Tibial nerve (tissue), 4 donors: ENCODE measurements around the gene OXA1L. TPM values are rescaled to one million over a fixed set of nuclear protein-coding genes. Genes with fewer than 3 reads are reported as not detected.

Source experiments
- DNase-seq, 2 donors: peaks; one replicate each; pipeline ENCODE4 v3.0.0-alpha.2; 2019; ENCODE audit warnings: low spot score in 2 of 2
- H3K27ac ChIP-seq, 4 donors: fragments of 200-600 bp; sonication (generic) in 3 of 4; one replicate each; pipeline ENCODE4 v1.5.1; 2017 to 2019; ENCODE audit warnings: mild to moderate bottlenecking in 1 of 4
- H3K27me3 ChIP-seq, 2 donors: fragments of 200-600 bp; sonication (generic) in 1 of 2; one replicate each; pipeline versions ENCODE4 v1.5.1 to v1.6.0; 2017 to 2019
- H3K36me3 ChIP-seq, 3 donors: fragments of 200-600 bp; sonication (generic); one replicate each; pipeline ENCODE4 v1.5.1; 2018 to 2019
- H3K4me1 ChIP-seq, 4 donors: fragments of 200-600 bp; sonication (generic) in 3 of 4; one replicate each; pipeline ENCODE4 v1.5.1; 2017 to 2019
- H3K4me3 ChIP-seq, 4 donors: fragments of 200-600 bp; sonication (generic) in 3 of 4; one replicate each; pipeline ENCODE4 v1.5.1; 2017 to 2019; ENCODE audit warnings: mild to moderate bottlenecking in 1 of 4, moderate library complexity in 1 of 4
- H3K9me3 ChIP-seq, 4 donors: fragments of 200-600 bp; sonication (generic) in 3 of 4; one replicate each; pipeline ENCODE4 v1.5.1; 2017 to 2019
- CTCF ChIP-seq, 5 experiments: fragments of 200-600 bp in 3 of 5; fragments of 450-650 bp in 2 of 5; sonication (generic) in 3 of 5; IDR thresholded peaks; one replicate each; pipeline ENCODE4 v1.5.1; 2016 to 2019; ENCODE audit warnings: antibody characterized with exemption in 5 of 5, mild to moderate bottlenecking in 3 of 5, moderate library complexity in 2 of 5
- EP300 ChIP-seq, 2 donors: sonication (generic); formaldehyde crosslinking; IDR thresholded peaks; one replicate each; pipeline ENCODE4 v1.6.1; 2017; ENCODE audit warnings: antibody characterized with exemption in 2 of 2, mild to moderate bottlenecking in 1 of 2
- POLR2A ChIP-seq, 2 donors: fragments of 450-650 bp; IDR thresholded peaks; one replicate each; pipeline ENCODE4 v1.6.1; 2017; ENCODE audit warnings: antibody characterized with exemption in 2 of 2, mild to moderate bottlenecking in 2 of 2, moderate library complexity in 2 of 2
- WGBS, 2 donors: methylation state at CpG; one replicate each; pipeline ENCODE4 v1.1.5; 2018; 5-methylcytosine and 5-hydroxymethylcytosine counted together
- total RNA-seq, 4 donors: library from RNA; depleted of rRNA; stranded (reverse); fragments of >200 nt; gene quantifications; one replicate each; pipeline ENCODE4 v1.1.0, GENCODE V29; 2016

OXA1L gene
- total RNA-seq, 4 donors from 2014 or later: 65.5 to 79.6 (median 69.6) TPM

- Histone ChIP-seq H3K27ac (no peak overlapping the region), H3K36me3 (no peaks in the 10 kb centered on the region), H3K9me3 (no peaks in the 10 kb centered on the region), H3K4me1 (no peaks in the 10 kb centered on the region), H3K27me3 (no peaks in the 10 kb centered on the region), H3K4me3 (no peak overlapping the region)
- DNase-seq: no peak
- no peak for TF ChIP-seq POLR2A (IDR thresholded peaks at IDR 0.05)
- no peak for TF ChIP-seq EP300 (IDR thresholded peaks at IDR 0.05)
- TF ChIP-seq CTCF (IDR thresholded peaks at IDR 0.05): no peak
- WGBS, 2 donors: 35 to 41% methylated on average over 5 of the region's 5 CpGs
Measured at GRCh38 chr14:22797017-22797917, 30.8 kb downstream of the OXA1L start.

GRCh38 chr14:22798528-22798927 is 32.0 kb downstream of the OXA1L start:
- H3K36me3 ChIP-seq: no peaks in the 10 kb centered on the region
- no peak for TF ChIP-seq EP300 (IDR thresholded peaks at IDR 0.05)
- TF ChIP-seq CTCF (IDR thresholded peaks at IDR 0.05): no peak
- TF ChIP-seq POLR2A (IDR thresholded peaks at IDR 0.05): no peak
- H3K4me3 ChIP-seq: no peak overlapping the region
- H3K27me3 ChIP-seq: no peaks in the 10 kb centered on the region
- 63 to 66% methylated on average over 2 of the region's 2 CpGs for WGBS, 2 donors
- no peaks in the 10 kb centered on the region for H3K9me3 ChIP-seq
- no peak for DNase-seq
- no peaks in the 10 kb centered on the region for H3K4me1 ChIP-seq
- H3K27ac ChIP-seq: no peak overlapping the region

- Histone ChIP-seq H3K36me3 (no peaks in the 10 kb centered on the region), H3K27ac (no peak overlapping the region), H3K9me3 (no peaks in the 10 kb centered on the region), H3K4me1 (no peaks in the 10 kb centered on the region), H3K4me3 (no peak overlapping the region), H3K27me3 (no peaks in the 10 kb centered on the region)
- no peak for DNase-seq
- 83 to 91% methylated on average over 10 of the region's 10 CpGs for WGBS, 2 donors
- TF ChIP-seq POLR2A (IDR thresholded peaks at IDR 0.05) (no peak), CTCF (IDR thresholded peaks at IDR 0.05) (no peak), EP300 (IDR thresholded peaks at IDR 0.05) (no peak)
Measured at GRCh38 chr14:22800346-22800745, 33.9 kb downstream of the OXA1L start.

- WGBS, 2 donors: 72 to 79% methylated on average over 8 of the region's 8 CpGs
- Histone ChIP-seq H3K36me3 (no peaks in the 10 kb centered on the region), H3K27ac (no peak overlapping the region), H3K4me3 (no peak overlapping the region), H3K4me1 (no peaks in the 10 kb centered on the region), H3K27me3 (no peaks in the 10 kb centered on the region), H3K9me3 (no peaks in the 10 kb centered on the region)
- TF ChIP-seq POLR2A (IDR thresholded peaks at IDR 0.05) (no peak), CTCF (IDR thresholded peaks at IDR 0.05) (no peak), EP300 (IDR thresholded peaks at IDR 0.05) (no peak)
- DNase-seq: no peak
Measured at GRCh38 chr14:22801716-22802115, 35.2 kb downstream of the OXA1L start.

- H3K4me1 ChIP-seq: no peaks in the 10 kb centered on the region
- 71 to 78% methylated on average over 12 of the region's 12 CpGs for WGBS, 2 donors
- no peaks in the 10 kb centered on the region for H3K9me3 ChIP-seq
- DNase-seq: no peak
- no peaks in the 10 kb centered on the region for H3K36me3 ChIP-seq
- H3K27ac ChIP-seq: no peak overlapping the region
- TF ChIP-seq EP300 (IDR thresholded peaks at IDR 0.05): no peak
- no peak for TF ChIP-seq POLR2A (IDR thresholded peaks at IDR 0.05)
- no peak for TF ChIP-seq CTCF (IDR thresholded peaks at IDR 0.05)
- H3K27me3 ChIP-seq: no peaks in the 10 kb centered on the region
- H3K4me3 ChIP-seq: no peak overlapping the region
Measured at GRCh38 chr14:22802860-22803686, 36.6 kb downstream of the OXA1L start.
